ENCODE results near the gene CYB5D1. TPM values are rescaled to one million over a fixed set of nuclear protein-coding genes. Genes with fewer than 3 reads are reported as not detected.

CYB5D1 gene
- total and polyA plus RNA-seq, 2 of the 8 experiments (the other 6 are each of a cell fraction or from before 2014, with no cell fraction given): 11.0 to 18.0 TPM

- Histone ChIP-seq H2AK5ac (ENCODE audit: low read depth, low read length) (no peak overlapping the region), H3K27me3 (replicated peaks in 1 of 4; ENCODE audit: control insufficient read depth in 3 of 4, extremely low read depth in 1 of 4, insufficient read depth in 3 of 4, low read length in 3 of 4) (no peaks in the 10 kb centered on the region), H2BK12ac (ENCODE audit: low read depth, low read length) (no peak overlapping the region), H3K4me1 (replicated peaks in 1 of 4; ENCODE audit: control insufficient read depth in 3 of 4, insufficient read depth in 4 of 4, low read length in 3 of 4) (no peaks in the 10 kb centered on the region; a peak in 1 of 7 replicates), H2BK15ac (ENCODE audit: low read length) (no peak overlapping the region), H3K4me2 (ENCODE audit: insufficient read depth in 1 of 2, low read depth in 2 of 2, low read length in 2 of 2) (no peak overlapping the region), H3K36me3 (ENCODE audit: control insufficient read depth in 2 of 4, insufficient read depth in 4 of 4, low read length in 3 of 4) (peaks cover 0 to 5% (median 2%) of the 10 kb centered on the region in 4 experiments; a peak in 3 of 8 replicates), H3K14ac (ENCODE audit: insufficient read length) (no peak overlapping the region), H3K9ac (replicated peaks in 1 of 4; ENCODE audit: extremely low read depth in 1 of 4, low read depth in 3 of 4, low read length in 3 of 4) (no peak overlapping the region; a peak in 2 of 7 replicates), H3K27ac (ENCODE audit: low read depth, low read length) (no peak overlapping the region), H4K20me1 (replicated peaks in 1 of 2; ENCODE audit: control insufficient read depth in 1 of 2, insufficient read depth in 2 of 2, low read length in 2 of 2) (no peaks in the 10 kb centered on the region), H3K79me1 (ENCODE audit: low read depth, low read length) (no peaks in the 10 kb centered on the region), H4K8ac (ENCODE audit: extremely low read depth, insufficient read depth, low read length) (no peak overlapping the region), H3K56ac (replicated peaks; ENCODE audit: insufficient read length, low read depth, low read length) (no peak overlapping the region), H3K18ac (ENCODE audit: extremely low read depth, low read length) (no peak overlapping the region), H3K79me2 (ENCODE audit: control insufficient read depth in 1 of 2, insufficient read depth in 2 of 2, low read length in 2 of 2) (no peaks in the 10 kb centered on the region), H4K91ac (replicated peaks; ENCODE audit: insufficient read length, low read length) (no peak overlapping the region), H3K9me3 (ENCODE audit: insufficient read depth in 2 of 2, low read depth in 1 of 2, low read length in 1 of 2) (no peaks in the 10 kb centered on the region; a peak in 1 of 4 replicates), H3K4ac (replicated peaks; ENCODE audit: insufficient read length, low read depth, low read length) (no peak overlapping the region), H3K4me3 (ENCODE audit: extremely low read depth in 1 of 4, insufficient read depth in 2 of 4, low read depth in 3 of 4, low read length in 4 of 4) (no peak overlapping the region), H2BK120ac (replicated peaks; ENCODE audit: low read depth, low read length) (no peak overlapping the region), H3K23me2 (ENCODE audit: low read depth, low read length) (no peaks in the 10 kb centered on the region), H2BK20ac (ENCODE audit: low read length) (no peak overlapping the region), H4K5ac (ENCODE audit: insufficient read length, low read depth, low read length) (no peak overlapping the region), H2BK5ac (ENCODE audit: low read depth, low read length) (no peak overlapping the region), H3K23ac (ENCODE audit: insufficient read length) (no peak overlapping the region), H2AFZ (ENCODE audit: low read length) (no peak overlapping the region)
- CTCF ChIA-PET (ENCODE audit: partially characterized antibody): interaction anchor here (0.6 to 2.9 kb wide), 19 partner anchors 10 to 159 kb away, joined by 3 to 11 read pairs (median 4); no protein-coding TSS in a partner anchor
- POLR2A ChIA-PET (ENCODE audit: partially characterized antibody): no interaction called here
- peak; percentile 37 to 53 for TF ChIP-seq RAD21 (IDR thresholded peaks at IDR 0.05 in 1 of 2, conservative IDR thresholded peaks at IDR 0.05 in 1 of 2; ENCODE audit: low read depth in 2 of 2, low read length in 2 of 2)
- TF ChIP-seq CBX5 (IDR thresholded peaks at IDR 0.05; ENCODE audit: low read depth, low read length): no peak
- no peak for TF ChIP-seq TAF7 (optimal IDR thresholded peaks at IDR 0.05; ENCODE audit: borderline replicate concordance, low read depth, low read length)
- TF ChIP-seq, protein P1, sequence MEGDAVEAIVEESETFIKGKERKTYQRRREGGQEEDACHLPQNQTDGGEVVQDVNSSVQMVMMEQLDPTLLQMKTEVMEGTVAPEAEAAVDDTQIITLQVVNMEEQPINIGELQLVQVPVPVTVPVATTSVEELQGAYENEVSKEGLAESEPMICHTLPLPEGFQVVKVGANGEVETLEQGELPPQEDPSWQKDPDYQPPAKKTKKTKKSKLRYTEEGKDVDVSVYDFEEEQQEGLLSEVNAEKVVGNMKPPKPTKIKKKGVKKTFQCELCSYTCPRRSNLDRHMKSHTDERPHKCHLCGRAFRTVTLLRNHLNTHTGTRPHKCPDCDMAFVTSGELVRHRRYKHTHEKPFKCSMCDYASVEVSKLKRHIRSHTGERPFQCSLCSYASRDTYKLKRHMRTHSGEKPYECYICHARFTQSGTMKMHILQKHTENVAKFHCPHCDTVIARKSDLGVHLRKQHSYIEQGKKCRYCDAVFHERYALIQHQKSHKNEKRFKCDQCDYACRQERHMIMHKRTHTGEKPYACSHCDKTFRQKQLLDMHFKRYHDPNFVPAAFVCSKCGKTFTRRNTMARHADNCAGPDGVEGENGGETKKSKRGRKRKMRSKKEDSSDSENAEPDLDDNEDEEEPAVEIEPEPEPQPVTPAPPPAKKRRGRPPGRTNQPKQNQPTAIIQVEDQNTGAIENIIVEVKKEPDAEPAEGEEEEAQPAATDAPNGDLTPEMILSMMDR (IDR thresholded peaks at IDR 0.05; ENCODE audit: control extremely low read depth in 1 of 3, insufficient read depth in 1 of 3, low read depth in 1 of 3, low read length in 3 of 3): peak in 1 of 3 experiments; percentile 11; a peak in 2 of 4 replicates
- TF ChIP-seq TAF1 (IDR thresholded peaks at IDR 0.05; ENCODE audit: low read depth, low read length): no peak
- WGBS, 2 experiments (ENCODE audit: extremely low coverage in 1 of 2, insufficient coverage in 1 of 2, insufficient read length in 1 of 2, insufficient replicate concordance in 2 of 2, low coverage in 1 of 2, low lambda C conversion rate in 2 of 2, missing lambda C conversion rate in 1 of 2): 84% methylated on average over 6 of the region's 6 CpGs; no CpG with 5 or more reads in 1 of the 2 experiments
- DNase-seq (ENCODE audit: low read depth in 1 of 2, low spot score in 2 of 2) (no peak), FAIRE-seq (no peak)
Observed at GRCh38 chr17:7897773-7898172, 40.0 kb downstream of the CYB5D1 start.

Measured in H1 (cell line).